ENCODE data around the gene SPOCK1.

The SPOCK1 gene

DNA sequence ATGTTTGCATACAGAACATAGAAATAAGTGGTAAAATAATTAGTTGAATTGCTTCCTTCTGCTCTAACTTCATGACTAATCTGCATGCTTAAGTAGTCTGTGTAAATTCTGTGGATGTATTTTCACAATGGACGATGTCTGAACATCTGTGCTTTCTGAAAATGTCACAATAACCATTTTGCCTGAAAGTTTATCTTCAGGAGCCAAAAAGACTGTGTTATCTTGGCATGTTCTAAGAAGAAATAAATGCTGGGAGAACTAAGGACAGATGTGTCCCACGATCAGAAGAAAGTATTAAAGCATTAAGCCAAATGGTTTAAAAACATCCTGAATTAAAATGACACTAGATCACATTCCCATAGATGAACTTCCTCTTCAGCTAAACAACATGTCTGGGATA lies 397.6 kb downstream of the SPOCK1 start:
- no peak for DNase-seq (ENCODE audit: low read depth)

DNA sequence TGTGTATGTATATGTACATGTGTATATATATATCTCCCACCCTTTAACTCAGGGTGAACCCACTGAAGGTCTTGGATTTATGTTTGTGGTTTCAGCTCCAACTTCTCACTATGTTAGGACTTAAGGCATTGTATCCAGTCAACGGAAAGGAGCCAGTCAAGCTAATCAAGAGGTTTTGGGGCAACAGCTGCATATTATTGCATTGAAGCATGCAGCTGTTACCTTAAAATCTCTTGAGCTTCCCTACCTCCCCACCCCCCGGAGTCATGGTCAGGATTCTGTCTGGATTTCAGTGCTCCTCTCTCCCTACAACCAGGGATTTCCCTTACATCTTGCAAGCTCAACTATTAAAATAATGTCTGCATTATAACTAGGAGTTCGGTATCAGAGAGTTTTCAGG lies 399.5 kb downstream of the SPOCK1 start:
- DNase-seq (ENCODE audit: low read depth): no peak

DNA sequence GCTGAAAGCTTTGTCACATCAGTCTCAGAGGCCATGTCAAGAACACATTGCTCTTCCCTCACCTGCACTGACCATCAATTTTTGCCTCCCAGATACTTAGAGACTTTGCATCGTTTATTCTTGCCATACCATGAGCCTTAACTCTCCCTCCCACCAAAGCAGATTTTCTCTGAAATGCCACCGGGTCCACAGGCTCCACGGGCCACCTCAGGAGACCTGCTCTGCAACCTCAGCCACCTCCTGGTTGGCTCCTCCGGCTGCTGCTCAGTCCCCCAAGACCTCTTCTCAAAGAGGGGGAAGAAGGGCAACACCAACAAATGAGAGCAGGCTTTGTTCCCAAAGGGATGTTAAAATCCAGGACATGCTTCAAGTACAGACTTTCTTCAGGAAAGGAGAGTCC lies 400.5 kb downstream of the SPOCK1 start:
- DNase-seq (ENCODE audit: low read depth): no peak

DNA sequence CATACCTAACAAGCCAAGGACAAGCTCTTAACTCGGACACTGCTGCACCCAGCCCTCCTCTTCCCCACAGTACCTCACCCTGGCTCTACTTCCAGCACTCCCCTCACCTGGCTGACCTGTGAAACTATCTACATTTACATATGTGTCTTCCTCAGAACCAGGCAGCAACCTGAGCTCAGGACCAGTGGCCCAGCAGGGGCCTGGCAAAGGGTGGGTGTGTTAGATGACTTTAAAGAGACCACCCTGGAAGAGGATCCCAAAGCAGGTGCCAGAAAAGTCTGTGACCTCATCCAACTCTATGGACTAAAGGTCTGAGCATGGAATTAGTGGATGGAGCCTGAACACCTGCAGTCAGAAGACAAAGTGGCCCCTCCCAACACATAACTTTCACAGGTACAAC lies 400.9 kb downstream of the SPOCK1 start:
- DNase-seq (ENCODE audit: low read depth): no peak

DNA sequence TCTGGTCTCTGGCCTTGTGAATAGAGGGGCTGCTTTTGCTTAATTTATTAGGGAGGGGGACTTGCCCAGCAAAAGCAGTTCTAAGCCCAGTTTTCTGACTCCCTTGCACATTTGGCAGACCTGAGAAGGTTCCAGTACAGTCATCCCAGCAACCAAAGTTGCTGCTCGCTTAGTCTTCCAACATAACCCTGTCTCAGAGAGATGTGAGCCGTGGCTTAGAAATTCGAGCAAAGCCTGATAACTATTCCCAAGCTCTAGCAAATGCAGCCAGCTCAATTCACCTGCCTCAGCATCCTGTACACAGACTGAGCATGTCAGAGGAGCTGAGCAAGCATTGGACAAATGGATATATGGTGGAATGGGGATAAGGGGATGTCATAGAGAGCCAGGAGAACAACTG lies 401.9 kb downstream of the SPOCK1 start:
- no peak for DNase-seq (ENCODE audit: low read depth)

DNA sequence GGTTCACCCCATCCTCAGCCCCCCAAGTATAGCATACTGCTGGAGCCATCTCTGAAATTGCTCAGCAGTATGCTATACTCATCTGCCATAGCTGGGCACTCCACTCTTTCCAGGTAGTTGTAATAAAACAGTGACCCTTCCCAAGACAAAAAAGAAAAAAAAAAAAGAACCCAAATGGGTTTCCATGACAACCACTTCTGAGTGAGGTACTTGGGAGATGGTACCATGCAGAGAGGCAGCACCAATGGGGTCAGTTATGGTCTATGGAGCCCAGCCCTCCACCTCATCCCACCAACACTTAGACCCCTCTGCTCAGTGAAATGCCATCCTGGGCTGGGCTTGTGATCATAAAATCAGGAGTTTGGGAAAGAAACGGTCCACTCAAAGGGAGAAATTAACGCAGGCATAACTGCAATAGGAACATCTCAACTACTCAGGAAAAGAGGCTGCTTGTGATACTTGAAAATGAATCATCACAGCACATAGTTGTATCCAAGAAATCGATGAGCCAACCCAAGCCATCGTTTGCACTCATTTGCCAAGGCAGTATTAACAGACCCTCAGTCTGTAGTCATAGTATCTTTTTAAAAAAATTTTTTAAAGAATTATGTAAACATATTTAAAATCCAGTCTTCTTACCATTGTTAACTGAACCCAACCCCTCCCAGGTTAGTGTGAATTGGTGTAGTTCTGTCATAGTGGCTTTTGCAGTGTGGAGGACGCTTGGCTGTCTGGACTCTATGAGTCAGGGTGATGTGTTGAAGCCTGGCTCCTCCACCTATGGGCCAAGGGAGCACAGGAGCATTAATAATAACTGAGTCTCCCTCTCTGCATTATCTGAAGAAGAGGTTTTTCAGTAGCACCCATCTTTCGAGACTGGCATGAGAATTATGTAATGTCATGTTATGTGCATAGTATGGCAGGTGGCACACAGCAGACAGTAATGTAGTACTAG lies 402.7 kb downstream of the SPOCK1 start:
- DNase-seq (ENCODE audit: low read depth): no peak

DNA sequence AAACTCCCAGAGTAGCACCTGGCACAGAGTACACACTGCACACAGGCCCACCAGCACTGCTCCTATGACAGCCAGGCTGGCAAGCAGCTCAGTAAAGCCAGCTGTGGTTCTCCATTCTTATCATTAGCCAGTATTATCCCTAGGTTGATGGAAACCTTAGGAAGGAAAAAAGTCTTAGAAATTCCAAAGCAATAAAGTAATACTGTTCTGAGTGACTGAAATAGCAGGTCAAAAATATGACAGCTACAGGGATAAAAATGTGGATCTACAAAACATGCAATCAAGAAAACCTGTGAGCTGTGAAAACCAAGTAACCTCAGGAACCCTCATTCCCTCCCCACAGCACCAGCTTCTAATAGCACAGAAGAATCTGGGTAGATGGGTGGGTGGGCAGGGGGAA lies 403.5 kb downstream of the SPOCK1 start:
- DNase-seq (ENCODE audit: low read depth): no peak

DNA sequence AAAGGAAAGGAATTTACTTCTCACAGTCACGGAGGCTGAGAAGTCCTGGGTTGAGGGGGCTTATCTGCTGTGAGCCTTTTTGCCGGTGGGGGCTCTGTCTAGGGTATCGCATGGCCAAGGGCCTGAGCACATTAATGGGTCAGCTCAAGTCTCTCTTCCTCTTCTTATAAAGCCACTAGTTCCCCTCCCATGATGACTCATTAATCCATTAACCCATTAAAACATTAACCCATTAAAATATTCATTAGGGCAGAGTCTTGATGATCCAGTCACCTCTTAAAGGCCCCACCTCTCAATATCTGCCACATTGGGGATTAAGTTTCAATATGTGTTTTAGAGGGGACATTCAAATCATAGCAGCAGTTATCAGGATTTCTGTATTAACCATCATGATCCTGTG lies 406.3 kb downstream of the SPOCK1 start:
- no peak for DNase-seq (ENCODE audit: low read depth)

DNA sequence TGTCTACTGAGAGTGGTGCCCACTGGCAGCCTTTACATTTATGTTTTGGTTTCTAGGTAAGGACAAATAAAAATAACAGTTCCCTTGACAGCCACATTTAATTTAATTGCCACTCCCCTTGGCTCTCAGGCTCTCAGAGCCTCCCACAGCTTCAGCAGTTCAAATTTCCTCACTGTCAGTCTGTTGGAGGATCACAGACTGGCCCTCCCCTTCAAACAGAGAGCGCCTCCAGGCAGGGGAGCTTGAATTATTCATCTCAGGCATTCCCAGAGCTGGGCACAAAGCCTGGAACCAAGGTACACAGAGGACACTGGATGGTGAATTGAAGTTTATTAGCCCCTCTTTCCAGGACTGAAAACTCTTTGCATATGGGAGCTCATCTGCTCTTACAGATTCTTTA lies 407.7 kb downstream of the SPOCK1 start:
- no peak for DNase-seq (ENCODE audit: low read depth)

DNA sequence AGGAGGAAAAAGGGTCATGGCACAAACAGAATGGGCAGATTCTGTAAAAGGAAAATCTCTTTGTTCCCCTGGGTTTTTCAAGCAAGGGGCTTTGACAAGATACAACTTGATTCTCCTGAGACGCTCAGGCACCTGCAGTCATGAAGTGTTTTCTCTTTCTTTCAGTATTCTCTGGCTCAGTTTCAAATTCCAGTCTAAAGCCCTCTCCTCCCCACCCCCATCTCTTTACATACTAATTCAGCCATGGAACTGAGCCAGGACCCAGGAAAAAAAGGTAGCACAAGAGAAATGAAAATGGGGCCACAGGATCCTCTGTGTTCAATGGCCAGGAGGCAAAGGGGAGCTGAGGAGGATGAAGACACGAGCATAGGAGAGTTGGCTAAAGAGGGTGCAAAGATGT lies 408.4 kb downstream of the SPOCK1 start:
- DNase-seq (ENCODE audit: low read depth): no peak

DNA sequence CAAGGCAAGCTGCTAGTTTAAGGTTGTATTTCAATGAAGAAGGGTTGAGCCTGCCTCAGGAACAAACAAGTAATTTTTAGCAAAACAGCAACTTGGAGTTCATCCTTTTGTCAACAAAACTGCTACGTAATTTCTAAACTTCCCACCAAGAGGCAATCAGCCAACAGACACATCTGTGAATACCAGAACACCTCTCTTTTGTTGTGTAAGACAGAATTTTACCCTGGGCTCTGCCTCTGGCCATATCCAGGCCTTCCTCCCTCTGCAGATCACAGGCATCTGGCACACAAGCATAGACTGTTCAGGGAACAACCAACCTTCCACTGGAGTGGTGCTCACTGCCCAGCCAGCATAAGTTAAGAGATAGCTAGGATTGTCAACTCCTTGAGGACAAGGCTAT lies 409.0 kb downstream of the SPOCK1 start:
- no peak for DNase-seq (ENCODE audit: low read depth)

DNA sequence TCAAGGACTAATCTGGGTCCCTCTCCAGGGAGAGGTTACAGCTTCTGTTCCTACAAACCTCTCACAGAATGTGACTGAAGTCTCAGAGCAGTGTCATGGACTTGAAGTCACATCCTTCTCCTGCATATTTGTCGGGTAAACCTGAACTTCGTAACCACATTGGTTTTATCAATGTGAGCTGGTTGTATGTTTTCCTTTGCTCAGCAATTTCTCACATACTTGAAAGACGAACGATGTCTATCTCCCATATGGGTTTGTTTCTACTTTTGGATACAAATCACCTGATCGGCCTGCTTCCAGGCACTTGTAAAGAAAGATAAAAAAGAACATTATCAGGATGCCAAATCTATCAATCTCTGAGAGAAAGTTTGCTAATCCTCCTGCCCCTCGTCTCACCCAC lies 411.0 kb downstream of the SPOCK1 start:
- no peak for DNase-seq (ENCODE audit: low read depth)

DNA sequence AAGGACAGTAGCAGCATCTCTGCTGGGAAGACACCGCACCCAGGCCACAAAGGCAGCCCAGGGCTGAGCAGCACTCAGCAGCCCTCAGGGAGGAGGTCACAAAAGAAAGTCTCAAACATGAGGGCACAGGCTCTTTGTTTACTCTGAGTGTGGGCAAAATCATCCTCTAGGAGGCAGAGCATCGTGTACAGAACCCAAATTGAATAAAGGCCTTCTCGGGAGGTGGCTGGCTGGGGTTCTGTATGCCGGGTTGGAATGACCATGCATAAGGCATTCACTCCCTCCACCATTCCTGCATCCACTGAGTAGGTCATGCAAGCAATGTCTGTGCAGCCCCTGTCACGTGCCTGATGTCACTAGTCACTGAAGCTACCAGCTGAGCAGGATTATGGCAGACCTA lies 412.8 kb downstream of the SPOCK1 start:
- DNase-seq (ENCODE audit: low read depth): no peak

DNA sequence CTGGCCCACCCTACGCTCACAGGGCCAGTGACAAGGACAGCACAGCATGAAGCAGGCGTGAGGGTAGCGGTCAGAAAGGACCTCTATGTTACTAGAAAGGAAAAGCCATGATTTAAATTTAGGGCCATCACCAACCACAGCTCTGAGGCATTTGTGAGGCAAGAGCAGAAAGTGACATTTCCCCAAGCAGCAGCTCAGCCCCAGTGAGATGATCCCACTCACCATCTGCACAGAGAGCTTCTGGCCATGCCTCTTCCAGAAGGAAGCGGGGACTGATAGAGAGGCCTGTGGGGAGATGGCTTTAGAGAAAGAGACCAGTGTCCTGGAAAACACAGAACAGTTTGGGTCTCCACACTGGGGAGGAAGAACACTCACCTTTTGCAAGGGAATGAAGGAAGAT lies 413.9 kb downstream of the SPOCK1 start:
- DNase-seq (ENCODE audit: low read depth): no peak

DNA sequence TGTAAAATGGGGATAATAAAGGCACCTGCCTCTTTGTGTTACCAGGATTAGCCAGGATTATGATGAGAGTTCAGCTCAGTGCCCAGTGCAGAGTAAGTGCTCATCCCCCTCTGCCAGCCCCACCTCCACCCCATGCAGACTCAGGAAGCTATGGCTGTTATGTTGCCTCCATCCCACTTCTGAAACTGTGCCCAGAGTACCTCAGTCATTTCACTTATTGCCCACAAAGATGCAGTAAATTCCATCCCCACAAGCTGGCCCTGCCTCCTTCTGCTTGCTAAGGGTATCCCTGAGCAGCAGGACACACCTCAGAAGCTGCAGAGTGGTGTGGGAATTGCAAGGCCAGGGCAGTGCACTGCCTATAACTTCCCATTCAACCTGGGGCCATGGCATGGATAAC lies 415.1 kb downstream of the SPOCK1 start:
- DNase-seq (ENCODE audit: low read depth): no peak

DNA sequence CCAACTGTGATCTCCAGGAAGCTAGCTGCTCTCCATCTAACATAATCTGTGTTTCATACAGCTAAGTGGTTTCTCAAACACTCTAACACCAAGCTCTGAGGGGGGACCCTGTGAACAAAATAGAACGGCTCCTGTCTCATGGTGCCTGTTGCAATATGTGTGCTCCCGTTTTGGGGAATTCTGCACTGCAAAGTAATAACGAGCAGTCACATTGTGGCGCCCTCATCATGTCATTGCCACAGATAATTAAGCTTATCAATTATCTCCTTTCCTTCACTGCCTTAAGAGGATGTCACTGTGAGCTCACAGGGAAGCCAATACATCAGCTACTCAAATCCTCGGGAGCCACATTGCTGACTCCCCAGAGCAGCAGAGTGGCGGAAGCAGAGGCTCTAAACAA lies 416.2 kb downstream of the SPOCK1 start:
- no peak for DNase-seq (ENCODE audit: low read depth)

DNA sequence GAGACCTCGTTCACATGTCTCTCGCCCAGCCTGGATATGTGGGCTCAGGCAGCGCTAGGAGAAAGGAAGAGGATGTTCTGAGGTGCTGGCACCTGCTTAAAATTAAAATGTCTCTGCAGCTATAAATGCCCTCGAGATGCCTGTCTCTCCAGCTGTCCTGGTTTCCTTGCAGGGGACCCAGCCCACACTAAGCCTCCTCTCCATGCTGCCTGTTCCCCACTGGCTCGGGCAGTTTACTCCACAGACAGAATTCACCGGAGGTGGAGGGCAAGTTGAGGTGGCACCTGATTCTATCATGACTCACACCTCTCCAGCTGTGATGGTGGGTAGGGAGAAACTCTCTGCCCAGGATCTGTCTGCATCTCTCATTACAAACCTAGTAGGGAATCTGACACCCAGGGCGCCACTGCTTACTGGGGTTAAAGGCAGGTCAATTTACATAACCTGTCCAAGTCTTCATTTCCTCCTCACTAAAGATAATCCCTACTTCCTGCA lies 420.9 kb downstream of the SPOCK1 start:
- DNase-seq (ENCODE audit: low read depth): no peak

DNA sequence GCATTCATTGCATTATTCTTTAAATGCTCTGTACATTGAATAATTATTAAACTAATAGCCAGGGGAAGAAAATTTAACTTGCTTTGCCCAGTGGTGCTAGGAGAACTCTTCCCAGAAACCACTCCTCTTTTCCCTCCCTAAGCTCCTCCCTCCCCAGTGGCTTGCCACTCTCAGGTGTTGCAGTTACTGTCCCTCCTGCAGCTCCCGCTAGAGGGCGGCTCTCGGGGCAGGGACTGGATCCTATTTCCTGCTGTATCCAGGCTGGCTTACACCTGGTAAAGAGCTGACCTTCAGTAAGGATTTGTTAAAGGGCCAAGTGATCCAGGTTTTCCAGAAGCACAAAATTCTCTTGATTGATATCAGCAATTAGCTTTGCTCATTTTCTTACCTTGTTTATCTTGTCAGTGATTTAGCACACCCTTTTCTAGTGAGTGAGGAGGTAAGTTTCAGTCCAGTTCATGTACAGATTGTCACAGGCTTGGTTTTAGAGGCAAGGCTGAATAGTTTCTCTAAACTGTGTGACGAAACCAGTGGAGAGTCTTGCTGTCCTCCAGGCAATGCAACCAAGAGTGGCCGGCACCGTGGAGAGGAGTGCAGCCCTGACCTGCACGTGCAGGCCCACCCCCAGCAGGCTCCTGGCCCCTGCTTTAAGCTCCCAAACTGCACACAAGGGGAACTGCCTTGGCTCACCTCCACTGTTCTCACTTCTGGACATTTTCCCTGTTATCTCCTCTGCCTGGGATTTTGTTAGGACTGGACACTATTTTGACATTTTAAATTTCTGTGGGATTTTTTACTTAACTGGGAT lies 423.8 kb downstream of the SPOCK1 start:
- no peak for DNase-seq (ENCODE audit: low read depth)

DNA sequence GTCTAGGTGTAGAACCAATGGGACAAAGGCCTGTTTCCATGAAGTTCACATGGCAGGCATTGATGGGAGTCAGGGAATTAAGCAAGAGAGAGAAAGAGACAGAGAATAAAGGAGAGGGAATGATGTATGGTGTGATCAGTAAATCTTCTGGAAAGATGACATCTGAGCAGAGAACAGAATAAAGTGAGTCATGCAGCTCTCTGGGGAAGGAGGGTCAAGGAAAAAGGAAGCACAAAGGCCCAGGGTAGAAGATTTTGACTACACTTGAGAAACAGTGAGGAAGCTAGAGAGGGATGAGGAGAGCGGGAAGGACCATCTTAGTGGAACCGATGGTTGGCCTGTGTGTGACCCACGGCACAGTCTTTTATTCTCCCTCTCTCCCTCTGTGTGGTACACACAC lies 425.9 kb downstream of the SPOCK1 start:
- DNase-seq (ENCODE audit: low read depth): no peak

DNA sequence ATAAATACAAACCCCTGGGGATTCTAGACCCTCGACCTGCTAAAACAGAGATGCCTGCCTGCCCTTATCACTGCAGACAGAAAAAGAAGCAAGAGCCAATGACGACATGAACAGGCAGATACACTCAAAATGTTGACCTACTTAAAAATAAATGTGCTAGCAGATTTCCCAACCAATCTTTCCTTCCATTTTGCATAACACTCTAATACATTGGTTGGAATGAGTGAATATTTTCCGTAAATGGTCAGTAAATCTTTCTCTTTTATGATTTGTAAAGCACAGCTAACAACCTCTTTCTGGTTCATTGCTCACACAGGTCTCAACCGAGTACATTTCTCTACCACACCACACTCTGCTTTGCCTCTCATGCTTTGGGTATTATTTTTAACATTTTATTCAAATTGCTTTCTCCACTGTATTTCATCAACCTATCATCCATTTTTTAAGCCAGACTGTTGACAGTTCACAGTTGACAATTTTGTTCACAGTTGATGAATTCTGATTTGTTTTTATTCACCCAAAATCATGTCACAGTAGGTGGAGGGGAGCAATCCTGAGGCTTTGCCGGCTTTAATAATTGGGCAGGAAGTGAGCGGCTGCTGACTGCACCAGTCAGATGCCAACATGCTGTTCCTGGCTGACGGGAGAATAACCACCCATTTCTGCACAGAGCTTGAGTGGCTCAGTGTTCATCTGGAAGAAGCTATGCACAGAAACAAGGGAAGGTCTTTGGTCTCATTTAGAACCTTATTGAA lies 426.6 kb downstream of the SPOCK1 start:
- no peak for DNase-seq (ENCODE audit: low read depth)

DNA sequence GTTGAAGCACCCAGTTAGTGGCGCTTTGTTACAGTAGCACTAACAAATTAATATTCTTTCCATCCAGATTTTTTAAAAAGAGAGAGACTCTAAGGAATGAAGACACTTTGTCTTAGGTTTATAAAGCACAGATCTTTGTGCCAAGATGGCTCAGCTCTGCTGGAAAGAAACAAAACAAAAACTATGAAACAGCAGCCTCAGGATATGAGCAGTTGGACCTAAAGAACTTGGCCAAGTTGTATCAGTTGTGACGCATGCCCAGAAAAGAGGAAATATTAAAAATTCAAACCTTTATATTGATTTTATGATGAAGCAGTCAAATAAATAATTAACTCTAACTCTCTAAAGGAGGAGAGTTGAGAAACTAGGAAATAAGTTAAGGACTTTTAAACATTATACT lies 427.2 kb downstream of the SPOCK1 start:
- no peak for DNase-seq (ENCODE audit: low read depth)

DNA sequence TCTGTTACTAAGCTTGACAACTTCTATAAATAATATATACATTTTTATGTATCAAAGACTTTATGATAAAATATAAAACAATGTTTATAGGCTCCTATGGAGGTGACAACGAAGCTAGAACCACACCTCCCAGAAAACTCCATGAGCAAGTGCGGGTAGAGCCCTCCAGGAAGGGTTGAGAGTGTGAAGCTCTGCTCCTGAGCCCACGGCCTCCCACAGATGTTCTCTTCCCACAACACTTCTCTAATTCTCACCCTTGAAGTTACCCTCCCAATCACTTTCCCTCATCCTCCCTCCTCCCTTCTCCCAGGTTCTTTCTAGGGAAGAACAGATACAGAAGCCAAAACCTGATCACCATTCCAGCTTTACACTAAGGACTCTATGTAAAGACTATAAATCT lies 427.6 kb downstream of the SPOCK1 start:
- DNase-seq (ENCODE audit: low read depth): no peak

Data from stimulated activated CD8-positive, alpha-beta memory T cell treated with anti-CD3 and anti-CD28 coated beads, Interleukin-7, amount 100 ng/mL, for 24 hours (primary cell).